GM21717 (cell line): Measurements from ENCODE around the gene IER3.

Experiments
- ATAC-seq: cut with Tn5 transposase; IDR thresholded peaks from one replicate; pipeline ENCODE4 v1.9.1; 2021; ENCODE audit warnings: mild to moderate bottlenecking, moderate library complexity; ENCODE audit not compliant: unreplicated experiment

Gene IER3

DNA sequence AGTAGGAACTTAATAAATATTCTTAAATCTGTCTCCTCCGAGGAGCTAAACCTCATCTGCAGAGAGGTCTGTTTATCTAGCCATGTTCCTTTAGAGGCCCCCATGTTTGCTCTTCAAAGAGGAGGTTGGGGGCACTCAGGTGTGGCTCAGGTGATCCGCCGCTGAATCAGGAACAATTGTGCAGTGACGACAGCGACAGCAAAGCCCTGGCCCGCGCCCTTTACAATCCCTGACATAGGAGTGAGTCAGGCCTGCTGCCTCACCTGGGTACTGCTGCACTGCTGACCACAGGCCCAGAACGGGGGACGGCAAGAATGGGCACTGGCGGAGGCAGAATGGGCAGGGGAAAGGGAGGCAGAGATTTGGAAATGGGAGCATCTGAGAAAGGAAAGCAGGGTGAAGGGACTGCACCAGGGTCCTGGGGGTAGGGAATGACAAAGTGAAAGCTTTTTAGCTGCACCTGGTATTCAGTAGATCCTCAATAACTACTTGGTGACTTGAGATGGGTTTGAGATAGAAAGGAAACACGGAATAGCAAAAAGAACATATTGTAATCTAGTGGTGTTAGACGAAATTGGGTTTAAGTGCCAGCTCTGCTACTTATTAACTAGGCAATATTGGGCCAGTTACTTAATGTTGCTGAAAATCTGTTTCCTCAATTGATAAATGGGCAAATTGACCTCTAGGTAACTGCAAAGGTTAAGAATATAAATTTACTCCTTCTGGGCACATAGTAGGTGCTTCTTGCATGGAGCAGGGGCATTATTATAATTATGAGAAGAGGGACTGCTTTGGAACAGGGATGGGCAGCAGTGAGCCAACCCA is 5.4 kb upstream of the IER3 start:
- ATAC-seq, result no peak

DNA sequence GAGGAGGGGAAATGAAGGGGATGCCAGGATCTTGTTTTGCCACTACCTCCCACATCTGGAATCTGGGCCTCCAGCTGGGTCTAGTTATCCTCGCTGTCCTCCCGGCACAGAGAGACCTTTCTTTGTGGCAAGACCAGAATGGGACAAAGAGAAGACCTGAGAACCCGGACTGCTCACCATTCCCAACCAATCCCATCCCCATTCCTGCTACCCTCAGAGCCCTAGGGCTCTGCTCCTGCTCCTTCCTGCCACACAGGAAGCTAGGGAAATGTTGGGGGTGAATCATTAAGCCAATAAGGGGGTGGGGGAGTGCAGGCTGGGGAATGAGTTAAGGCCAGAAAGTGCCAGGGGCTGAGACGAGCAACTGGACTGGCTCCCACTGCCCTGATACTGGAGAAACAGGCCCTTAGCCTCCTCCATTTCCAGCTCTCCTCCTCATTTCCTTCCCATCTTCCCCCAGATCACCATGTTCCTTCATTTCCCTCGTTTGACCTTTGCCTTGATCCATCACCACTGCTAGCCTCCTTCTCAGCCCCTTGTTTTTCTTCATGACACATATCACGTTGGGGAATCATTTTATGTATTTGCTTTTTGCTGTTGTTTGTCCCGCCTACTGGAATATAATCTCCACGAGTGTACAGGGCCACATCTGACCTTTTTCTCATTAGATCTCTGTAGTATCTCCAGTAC is 4.6 kb upstream of the IER3 start:
- no peak for ATAC-seq

DNA sequence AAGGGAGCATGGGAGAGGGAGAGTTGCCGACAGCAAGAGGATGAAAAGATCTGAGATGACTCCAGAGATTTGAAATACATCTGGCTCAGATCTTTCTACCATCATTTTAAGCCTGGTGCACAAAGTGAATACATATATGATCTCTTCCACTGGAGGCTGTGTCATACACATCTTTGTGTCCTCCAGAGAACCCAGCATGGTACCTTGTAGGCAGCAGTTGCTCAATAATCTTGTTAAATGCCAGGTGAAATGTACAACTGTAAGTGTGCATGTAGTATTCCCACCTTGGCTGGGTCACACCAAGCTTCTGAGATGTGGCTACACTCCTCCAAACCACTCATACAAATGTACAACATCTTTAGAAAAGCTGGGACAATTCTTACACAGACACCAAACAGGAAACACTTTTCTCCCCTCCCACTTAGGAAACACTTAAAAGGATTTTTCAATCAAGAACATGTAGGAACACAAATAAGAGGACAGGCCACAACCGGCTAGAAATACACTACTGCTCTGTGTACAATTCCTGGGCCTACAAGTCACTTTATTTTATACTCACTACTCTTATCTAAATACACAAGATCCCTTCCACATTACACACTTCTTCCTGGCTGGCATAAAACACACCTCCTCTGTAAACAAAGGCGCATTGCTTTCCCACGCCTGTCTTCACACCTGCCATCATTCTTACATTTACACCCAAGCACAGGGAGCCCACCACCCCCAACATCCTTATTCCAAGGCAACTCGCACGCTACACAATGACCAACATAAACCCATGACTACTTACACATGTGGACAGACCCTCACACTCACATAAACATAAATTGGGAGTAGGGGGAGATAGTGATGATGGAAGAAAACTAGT is 3.8 kb upstream of the IER3 start:
- no peak for ATAC-seq

DNA sequence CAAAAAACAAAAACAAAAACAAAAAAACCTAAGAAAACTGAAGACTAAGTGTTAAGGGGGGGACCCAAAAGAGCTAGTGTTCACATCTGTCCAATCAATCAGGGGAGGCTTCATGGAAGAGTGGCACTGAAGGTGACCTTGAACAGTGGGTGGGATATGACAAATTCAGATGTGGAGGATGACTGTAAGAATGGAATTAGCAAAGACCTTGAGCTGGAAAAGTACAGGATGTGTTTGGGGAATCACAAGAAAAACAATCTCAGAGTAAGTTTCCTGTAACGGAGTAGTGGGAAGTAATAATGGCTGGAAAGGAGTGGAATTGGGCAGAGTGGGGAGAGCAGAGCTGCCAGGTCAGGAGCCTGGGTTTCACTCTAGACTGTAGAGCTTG is 2.9 kb upstream of the IER3 start:
- no peak for ATAC-seq

DNA sequence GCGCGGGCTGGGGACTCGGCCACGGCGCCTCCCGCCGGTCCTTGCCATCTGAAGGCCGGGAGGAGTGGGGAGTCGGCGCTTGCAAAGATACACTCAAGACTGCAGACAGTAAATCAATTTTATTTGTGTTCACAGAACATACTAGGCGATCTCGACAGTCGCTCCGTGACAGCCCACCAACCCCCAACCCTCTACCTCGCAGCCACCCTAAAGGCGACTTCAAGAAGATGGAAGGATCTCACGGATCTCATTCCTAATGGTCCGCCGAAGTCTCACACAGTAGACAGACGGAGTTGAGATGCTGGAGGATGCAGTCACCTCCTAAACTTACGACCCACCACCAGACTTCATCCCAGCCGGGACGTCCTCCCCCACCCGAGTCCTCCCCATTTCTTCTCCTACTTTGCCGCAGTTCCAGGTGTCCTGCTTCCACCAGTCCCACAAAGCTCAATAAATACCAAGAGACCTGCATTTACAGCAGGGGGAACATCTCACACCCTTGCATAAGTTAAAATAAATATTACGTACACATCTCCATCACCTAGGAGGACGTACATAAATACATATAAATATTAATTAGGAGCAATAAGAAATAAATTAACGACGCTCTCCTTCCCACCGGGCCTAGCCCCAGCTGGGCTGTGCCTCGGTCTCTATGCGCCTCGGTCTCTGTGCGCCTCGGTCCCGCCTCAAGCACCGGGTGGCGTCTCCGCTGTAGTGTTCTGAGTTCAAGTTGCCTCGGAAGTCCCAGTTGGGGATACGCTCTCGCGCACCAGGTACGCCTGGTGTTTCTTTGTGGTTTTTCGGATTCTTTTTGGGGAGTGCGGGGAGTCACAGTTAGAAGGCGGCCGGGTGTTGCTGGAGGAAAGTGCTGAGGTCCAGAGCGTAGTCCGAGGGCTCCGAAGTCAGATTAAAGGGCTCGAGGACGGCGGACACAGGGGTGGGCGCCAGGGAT is 971 bp downstream of the IER3 start:
- ATAC-seq, result no peak

DNA sequence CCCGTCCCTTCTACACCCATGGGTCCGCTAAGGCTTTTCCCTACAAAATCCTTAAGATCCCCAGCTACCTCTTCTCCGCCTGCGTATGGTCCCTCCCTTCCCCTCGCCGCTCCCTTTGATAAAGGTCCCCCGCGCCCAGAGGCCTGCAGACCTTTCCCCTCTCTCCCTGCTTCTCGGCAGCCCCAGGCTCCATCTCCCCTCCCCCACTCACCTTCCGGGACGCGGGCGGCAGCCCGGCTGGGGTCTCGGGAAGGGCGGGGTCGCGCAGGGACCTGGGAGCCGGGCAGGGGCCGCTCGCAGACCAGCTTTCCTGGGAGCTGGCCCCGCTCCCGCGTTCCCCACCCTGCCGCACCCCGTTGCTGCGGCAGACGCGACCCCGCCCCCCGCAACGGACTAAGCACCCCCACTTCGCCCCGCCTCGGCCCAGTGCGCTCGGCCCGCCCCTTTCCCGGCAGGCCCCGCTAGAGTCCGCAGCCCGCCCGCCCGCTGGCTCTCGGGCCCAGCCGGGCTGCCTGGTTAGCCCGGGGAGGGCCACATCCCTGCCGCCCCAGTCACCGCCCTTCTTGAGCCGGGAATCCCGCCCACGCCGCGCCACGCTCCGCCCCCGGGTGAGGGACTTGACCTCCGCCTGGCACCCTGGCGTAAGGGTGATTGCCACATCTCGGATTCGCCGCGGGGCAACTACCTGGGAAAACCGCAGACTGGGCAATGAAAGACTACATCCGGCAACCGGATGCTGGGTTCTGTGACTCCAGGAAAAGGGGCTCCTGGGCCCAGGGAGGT is 1.8 kb downstream of the IER3 start, which contains the start of gene FLOT1:
TSS of gene FLOT1 (minus strand) at position 372 of the 783 bp plus-strand sequence. CDS start 498 bp downstream, outside the sequence.
- ATAC-seq, result peak; percentile 48

DNA sequence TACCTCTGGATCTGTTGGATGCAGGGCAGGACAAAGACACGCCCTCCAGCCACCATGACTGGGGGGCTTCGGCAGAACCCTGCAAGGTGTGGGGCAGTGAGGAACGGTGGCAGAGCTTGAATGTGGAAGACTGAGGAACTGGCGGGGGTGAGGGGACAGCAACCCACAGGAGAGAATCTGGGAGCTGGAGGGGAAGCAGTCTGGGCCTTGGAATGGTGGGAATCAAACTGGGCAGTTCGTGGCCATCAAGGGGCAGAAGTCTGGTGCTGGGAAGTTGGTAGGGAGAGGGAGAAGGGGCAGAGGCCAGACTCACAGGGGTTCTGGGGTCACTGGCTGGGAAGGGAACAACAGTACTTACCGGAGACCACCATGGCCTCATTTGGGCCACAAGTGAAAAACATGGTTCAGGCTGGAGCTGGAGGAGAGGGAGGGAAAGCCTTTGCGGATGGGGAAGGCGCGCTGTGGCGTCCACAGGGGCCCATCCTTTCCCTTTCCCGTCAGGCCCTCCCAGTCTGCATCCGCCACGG is 2.5 kb downstream of the IER3 start:
- no peak for ATAC-seq

DNA sequence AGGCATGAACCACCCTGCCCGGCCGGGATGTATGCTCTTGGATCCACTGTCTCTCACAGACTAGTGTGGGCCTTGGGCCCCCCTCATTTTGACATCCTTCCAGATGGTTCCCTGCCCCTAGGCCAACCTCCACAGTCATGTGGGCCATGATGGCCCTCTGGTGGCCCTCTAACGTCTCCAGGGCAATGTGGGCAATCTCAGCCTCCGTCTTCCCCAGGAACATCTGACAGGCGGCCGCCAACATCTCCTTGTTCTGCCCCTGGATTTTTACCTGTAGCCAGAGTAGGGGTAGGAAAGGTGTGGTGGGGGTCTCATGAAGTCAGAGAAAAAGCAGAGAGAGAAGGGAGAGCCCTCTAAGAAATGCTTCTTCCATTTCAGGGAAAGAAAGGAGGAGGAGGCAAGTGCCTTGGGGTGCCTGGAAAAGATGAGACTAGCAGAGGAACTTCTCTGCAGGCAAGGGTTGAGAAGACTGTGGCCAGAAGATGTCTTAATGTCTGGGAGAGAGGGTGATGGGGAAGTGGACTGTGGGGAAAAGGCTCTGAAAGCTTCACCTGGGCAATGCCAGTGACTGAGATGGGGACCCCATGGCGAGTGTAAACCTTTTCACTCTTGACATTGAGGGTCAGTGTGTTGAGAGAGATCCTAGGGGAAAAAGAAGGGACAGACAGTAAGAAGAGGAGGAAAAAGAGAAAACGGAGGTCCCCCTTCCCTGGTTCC is 3.1 kb downstream of the IER3 start:
- no peak for ATAC-seq

DNA sequence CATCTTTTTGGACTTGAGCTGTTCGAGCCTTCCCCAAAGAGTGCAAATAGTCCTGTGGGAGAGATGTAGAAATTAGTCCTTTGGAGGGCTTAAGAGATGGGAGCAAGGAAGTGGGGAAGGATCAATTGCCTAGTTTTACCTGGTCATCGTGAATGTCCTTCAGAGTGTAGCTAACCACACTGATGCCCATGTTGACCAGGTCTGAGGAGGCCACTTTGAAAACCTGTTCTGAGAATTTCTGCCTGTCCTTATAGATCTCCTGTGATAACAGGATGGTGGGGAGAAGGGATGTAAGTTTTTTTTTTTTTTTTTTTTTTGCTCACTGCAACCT is 3.8 kb downstream of the IER3 start:
- no peak for ATAC-seq

DNA sequence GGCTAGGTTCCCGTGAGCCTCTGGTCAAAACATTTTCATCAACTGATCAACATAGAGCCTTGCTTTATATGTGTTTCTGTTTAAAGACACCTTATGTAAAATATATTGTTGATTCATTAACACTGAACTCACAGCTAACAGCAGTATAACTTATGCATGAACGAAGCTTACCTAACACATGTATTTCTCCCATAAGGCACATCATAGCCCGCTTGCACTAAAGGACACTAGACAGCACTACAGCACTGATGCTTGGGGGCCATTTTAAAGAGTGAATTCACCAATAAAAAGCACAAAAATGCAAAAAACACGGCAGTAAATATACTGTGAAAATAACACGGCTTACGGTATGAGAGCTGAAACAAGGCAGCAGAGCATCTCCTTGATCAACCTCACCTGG is 5.8 kb downstream of the IER3 start:
- ATAC-seq, result no peak

DNA sequence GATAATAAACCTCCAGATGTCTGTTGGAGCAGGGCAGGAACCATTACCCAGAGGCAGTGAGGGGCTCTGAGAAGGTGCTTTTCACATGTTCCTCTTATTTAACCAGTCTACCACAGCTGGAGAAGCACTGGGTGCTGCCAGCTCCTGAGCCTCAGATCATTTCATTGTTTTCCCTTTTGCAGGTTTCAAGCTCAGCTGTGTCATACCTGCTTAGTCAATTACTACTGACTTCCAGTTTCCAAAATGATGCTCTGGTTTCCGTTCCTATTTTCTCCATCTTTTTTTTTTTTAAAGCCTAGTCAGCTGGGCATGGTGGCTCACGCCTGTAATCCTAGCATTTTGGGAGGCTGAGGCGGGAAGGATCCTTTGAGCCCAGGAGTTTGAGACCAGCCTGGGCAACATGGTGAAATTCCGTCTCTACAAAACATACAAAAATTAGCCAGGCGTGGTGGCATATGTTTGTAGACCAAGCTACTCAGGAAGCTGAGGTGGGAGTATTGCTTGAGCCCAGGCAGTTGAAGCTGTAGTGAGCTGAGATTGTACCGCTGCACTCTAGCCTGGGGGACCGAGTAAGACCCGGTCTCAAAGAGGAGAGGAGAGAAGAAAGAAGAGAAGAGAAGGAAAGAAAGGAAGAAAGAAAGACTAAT is 8.6 kb downstream of the IER3 start:
- peak; percentile 52 for ATAC-seq

DNA sequence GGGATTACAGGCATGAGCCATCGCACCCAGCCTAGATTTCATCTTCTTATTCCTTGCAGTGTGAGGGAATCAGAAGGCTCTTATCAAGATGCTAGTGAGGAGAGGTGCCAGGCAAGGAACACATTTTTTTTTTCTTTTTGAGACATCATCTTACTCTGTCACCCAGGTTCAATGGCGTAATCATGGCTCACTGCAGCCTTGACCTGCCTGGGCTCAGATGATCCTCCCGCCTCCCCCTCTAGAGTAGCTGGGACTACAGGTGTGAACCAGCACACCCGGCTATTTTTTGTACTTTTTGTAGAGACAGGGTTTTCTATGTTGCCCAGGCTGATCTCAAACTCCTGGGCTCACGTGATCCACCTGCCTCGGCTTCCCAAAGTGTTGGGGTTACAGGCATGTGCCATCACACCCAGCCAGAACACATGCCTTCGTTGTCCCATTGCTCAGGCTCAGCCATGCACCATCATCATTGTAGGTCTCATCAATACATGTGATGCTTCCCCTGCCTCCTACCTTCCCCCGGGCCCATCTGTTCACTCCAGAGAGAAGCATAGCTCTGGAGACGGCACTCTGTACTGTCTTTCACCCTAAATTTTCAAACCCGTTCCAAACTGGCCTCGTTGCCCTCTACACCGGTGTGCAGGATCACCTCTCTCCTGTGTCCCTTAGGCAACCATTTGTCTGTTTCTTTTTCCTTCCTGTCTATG is 12.0 kb downstream of the IER3 start:
- ATAC-seq, result no peak

DNA sequence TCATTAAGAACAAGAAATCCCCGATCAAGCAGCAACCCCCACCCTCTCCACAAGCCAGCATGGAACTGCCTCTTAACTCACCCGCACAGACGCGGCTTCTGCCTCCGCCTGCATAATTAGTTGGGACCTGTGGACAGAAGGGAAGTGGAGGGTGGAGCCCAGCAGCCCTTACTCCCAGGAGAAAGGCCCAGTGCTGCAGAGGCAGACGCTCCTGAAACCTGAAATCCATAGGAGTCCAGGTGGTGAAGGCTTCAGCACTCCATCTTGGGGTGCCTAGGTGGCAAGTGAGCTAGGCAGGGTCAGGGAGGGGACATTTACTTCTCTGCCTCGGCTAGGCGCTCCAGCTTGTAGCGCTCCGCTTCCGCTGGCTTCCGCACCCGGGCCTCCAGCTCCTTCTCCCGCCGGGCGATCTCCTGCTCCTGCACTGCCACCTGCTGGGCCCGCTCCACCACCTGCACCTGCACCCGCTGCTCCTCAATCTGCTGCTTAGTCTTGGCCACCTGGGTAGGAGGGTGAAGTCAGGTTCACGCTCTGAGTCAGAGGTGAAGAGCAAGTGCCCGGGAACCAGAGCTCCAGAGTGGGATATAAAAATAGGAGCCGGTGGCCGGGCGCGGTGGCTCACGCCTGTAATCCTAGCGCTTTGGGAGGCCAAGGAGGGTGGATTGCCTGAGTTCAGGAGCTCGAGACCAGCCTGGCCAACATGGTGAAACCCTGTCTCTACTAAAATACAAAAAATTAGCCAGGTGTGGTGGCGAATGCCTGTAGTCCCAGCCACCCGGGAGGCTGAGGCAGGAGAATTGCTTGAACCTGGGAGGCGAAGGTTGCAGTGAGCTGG is 13.5 kb downstream of the IER3 start:
- ATAC-seq, result peak; percentile 53

DNA sequence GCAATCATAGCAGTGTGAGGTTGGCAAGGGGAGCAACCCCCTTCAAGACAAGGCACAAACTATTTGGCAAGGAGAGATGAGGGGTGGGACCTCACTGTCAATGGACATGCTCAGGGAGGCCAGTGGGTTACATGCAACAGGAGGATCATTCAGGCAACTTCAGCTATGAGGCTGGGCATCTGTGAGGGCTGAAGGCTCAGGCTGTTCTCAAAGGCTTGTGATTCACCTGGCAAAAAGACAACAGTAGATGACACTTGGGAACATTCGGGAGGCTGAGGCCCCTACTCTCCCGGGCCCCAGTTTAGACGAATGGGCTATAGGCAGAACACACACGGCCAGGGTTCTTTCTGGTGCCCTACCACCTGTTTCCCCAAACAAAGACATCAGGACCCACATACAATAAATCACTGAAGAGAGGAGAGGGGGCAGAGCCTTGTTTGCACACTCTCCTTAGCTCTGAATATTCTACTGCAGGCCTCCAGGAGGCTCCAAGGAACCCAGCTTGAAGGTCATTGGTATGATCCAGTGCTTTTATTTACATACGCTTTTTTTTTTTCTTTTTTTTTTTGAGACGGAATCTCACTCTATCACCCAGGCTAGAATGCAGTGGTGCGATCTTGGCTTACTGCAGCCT is 16.3 kb downstream of the IER3 start:
- ATAC-seq, result no peak

DNA sequence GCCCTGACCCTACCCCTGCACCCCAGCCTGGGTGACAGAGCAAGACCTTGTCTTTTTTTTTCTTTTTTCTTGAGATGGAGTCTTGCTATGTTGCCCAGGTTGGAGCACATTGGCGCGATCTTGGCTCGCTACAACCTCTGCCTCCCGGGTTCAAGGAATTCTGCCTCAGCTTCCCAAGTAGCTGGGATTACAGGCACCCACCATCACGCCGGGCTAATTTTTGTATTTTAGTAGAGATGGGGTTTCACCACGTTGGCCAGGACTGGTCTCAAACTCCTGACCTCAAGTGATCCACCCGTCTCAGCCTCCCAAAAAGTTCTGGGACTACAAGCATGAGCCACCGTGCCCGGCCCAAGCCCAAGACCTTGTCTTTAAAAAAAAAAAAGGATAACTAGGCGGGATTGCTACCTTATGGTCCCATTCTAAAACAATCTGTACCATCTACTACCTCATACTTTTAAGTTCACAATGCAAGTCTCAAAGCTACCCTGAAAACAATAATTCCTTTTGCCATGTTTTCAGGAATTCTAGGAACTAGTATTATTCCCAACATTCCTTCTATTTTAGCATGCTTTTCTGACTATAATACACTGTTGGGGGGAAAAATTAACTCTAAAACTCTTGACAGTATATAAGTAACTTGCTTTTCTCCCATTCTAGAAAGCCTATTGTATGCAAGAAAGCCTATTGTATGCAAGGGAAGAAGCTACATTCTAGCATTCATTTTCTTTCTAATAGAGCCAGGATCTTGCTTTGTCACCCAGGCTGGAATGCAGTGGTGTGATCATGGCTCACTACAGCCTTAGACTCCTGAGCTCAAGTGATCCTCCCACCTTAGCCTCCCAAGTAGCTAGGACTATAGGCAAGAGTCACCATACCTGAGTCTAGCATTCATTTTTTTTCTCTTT is 17.6 kb downstream of the IER3 start:
- ATAC-seq, result no peak
